RPMI7951 (cell line): Measurements from ENCODE around the gene LARGE2. TPM values are rescaled to one million over a fixed set of nuclear protein-coding genes. Genes with fewer than 3 reads are reported as not detected.

ENCODE experiments used
- DNase-seq: peaks from one replicate; pipeline ENCODE4 v3.0.0-alpha.2; 2012; ENCODE audit warnings: low read depth
- total RNA-seq: library from RNA; depleted of rRNA; stranded (reverse); fragments of >200 nt; shearing (Covaris generic); gene quantifications from 2 replicates; pipeline ENCODE4 v1.2.3, GENCODE V29; 2014

LARGE2 gene
- total RNA-seq, 1 experiment from 2014 or later = 0.12 TPM

DNA sequence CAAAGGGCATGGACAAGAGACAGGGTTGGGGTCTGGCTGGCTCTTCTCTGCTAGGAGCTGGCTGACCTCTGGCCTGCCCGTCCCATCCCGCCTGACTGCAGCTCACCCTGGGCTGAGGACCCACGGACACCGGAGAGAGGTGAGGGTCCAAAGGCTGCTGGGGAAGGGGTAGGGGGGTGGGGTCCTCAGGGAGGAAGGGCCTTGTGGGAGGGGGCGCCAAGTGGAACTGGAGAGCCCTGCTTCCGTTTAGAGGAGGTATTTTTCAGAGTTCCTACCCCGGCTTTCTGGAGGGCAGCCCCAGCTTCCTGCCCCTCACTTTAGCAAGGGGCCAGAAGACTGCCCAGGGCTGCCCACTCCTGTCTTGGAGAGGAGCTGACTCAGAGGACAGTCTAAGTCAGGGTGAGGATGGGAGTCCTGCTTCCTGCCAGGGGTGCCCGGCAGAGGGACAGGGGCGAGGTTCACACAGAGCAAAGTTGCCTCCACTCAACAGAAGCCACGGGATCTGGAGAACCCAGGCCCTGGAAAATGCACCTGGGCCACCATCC lies 7.1 kb downstream of the LARGE2 start:
- DNase-seq = no peak

DNA sequence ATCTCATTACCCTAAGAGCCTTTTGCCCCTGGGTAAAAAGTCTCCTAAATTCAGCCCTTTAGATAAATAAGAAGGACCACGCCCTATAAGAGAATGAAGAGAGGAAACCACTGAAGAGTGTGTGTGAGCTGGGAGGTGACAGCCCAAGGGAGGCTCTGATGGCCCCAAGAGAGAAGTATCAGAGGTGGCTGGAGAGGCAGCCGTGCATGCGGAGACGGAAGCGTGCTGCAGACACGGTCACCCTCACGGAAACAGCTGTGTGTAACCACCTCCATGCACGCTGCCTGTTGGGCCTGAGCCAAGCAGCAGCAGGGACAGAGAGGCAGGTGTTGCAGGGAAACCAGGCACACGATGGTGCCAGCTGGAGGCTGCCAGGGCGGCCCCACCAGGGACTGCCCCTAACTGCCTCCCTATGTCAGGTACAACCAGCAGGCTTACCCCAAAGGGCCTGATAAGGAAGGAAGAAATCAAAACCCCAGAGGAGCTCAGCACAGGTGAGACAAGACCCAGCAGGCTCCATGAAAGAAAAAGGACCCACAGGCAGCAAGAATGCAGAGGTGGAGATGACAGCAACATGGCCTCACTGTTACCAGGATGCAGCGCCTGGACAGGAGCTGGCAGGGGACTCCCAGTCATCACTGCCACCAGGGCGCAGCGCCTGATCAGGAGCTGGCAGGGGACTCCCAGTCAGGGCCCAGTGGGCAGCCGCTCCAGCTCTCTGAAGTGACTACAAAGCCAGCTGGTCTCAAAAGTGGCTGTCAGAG lies 7.8 kb downstream of the LARGE2 start:
- DNase-seq = no peak

DNA sequence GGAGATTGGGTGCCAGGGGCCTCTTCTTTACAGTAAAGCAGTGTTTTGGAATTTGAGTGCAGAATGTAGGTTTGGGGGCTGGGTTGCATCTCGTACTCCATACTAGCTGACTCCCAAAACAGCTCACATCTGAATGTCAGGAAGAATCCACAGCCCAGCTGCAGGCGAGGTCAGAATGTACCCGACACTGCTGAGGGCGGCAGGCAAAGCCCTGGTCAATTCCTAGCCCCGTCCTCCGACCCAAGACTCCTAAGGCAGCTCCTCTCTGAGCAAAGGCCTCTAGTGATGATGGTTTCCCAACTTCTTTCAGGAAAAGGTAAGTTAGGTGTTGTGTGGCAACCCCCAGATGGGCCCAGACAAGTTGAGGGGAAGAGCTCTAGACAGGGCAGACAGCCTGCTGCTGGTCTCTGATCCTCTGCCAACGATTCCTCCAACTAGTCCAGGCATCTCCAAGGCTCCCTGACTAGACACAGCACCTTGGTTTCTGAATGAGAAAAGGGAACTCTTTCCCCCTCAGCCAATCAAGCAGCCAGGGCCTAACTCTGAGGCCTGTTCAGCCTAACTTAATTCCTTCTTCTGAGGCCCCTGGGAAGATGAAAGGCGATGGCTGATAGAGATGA lies 8.6 kb downstream of the LARGE2 start:
- no peak for DNase-seq

DNA sequence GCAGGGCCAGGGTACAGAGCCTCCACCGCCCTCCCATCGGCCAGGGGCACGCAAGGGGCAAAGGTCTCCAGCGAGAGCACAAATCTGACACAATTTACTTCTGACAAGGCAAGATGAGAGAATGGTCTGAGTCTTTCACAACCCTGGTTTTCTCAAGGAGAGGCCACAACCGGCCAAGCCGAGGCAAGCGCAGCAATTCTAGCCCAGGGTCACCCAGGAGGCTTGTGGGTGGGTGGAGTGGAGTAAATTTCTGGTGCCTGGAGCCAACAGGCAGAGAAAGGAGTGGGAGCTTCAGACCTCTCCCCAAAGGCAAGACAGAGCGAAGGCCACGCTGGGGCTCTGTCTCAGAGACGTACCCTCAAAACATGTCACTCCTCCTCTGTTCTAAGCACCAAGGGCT lies 9.3 kb downstream of the LARGE2 start:
- DNase-seq = no peak

DNA sequence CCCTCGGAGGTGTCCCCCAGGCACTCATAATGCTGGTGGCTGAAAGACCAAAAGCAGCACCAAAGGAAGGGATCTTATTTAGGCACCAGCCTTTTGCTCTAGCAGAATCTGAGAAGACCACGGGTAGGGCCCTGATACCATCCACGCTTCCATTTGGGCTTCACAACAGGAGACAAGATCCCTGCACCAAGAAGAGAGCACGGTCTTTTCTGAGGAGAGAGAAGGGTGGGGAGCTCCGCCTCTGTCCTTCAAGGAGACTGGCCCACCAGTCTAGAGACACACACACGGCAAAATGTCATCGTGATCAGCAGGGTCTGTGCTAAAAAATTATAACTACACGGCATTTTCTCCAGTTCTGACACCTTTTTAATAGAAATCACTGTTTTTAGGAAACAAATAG lies 9.8 kb downstream of the LARGE2 start:
- DNase-seq = no peak

DNA sequence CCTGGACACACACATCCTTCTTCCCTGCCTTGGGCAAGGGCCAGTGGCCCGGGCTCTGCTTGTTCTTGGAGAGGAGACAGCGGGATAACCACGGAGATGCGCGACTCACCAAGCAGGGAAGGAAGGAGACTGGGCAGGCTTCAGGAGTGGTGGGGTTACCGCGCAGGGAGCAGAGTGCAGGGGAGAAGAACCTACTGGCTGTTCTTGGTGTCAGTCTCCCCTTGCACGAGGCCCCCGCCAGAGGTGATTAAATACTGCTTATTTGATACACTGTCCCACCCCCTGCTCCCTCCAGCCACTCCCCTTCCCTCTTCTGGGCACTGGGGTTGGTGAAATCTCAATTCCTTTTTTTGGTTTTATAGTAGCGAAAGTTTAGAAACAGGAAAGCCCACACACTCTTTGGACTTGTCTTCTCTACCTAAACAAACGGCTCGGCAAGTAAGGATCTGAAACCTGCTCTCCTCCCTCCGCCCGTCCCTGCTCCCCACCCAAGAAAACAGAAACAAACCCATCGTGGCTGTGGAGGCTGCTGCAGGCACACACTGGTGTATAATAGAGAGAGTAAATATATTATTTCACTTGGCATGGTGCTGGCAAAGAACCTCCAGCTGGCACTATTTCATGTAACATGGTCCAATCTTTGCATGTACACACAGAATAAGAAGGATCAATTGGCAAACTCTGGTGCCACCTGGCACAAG lies 10.8 kb downstream of the LARGE2 start:
- DNase-seq = peak; percentile 38

DNA sequence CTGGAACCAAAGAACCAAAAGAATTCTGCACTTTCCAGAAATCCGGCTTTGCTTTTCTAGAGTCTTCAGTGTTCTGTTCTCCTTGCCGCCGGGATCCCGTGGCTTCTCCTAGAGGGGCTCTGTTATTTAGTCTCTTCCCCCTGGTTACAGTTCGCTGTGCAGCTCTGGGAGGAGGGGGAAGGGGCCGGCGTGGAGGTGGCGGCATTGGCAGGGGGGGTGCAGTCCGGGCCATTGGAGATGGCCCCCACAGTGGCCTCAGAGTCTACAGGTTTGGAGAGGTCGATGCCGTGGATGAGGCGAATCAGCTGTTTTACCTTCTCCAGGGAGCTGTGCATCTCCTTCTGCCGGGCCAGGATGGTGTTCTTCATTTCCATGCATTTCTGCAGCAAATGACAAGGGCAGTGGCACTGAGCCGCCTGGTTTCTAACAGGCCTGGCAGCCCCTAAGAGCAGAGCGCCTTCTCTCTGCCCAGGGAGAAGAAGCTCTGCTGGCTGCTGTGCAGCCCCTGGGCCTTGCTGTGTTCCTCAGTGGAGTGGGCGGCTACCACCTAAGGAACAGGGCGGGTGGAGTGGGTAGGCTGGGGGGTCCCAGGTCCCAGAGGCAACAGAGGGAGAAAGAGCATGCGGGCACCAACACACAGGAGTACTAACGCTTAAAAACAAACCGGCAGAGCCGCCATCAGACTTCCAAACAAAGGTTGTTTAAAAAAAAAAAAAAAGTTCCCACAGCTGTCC lies 11.6 kb downstream of the LARGE2 start:
- no peak for DNase-seq

DNA sequence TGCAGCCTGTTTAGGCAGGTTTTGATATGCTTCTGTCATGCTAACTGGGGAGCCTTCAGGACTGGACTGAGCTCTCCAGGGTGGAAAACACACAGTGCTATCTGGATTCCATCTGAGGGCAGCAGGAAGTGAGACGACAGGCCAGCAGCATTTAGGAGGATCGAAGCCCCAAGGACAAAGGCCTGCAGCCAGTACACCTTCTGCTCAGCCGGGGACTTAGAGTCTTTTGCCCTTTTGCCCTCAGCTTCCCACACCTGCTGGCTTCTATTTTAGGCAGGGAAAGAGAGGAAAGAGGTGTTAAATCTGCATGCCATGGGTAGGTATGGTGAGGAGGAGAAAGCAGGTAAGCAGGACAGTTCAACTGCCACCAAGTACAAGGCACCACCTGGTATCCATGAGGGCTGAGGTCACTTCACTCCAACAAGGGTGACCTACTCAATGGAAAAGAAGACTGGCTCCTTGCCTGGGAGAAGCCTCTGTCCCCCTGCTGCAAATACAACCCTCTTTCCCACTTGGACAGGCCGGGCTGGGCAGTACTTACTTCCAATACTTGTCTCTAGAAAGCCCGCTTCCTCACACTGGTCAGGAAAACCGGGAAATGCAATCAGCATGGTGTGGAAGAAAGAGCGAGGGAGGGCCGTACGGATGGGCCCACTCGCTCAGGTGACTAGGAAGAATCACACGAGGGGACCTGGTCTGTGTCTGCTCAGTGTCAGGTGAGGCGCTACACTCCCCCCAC lies 12.3 kb downstream of the LARGE2 start:
- DNase-seq = no peak

DNA sequence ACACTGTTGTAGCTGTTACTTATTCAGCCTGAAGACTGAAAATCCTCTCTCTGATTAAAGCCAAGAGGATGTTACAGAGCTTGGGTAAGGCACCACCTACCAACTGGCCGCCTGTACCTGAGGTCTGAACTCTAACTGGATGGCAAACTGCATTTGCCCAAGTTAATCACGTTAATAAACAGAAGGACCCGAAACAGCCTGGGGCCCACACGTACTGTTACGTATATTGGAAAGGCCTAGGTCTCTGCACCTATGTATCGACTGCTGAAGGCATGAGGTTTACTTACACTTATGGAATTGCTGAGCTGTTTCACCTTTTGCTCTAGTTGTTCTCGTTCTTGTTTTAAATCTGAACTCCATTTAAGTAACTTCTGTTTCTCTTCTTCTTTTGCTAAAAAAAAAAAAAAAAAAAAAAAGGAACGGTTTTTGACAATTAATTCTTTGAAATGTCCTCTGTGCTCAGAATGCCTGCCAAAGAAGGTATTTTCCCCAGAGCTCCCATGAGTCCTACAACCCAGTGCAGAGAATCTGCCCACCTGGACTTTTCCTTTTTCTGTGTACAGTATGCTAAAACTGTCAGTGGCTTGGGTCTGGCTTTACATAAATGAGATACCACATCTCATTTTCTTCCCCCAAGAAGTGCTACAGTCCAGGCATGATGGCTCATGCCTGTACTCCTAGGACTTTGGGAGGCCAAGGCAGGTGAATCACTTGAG lies 13.1 kb downstream of the LARGE2 start:
- no peak for DNase-seq

DNA sequence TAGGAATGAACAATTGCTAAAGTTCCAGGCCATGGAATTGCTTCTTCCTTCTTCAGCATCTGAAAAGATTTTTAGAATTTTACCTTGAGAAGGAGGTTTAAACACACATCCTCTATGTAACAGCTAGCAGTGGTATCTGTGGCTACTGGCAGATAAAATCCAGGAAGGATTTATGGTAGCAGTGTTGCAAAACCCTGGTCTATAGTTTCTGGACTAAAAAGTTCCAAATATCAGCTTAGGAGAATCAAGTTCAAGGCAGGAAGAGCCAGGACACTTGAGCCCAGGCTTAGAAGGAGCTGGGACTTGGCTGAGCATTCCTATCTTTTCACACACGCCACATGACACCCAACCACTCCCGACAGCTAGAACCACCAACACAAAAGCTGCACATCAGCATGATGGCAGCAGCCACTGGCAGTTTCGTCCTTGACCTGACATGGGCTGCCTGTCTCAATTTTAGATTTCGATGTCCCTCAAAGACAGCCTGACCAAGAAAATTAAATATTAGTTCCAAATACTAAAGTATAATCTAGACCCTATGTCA lies 14.1 kb downstream of the LARGE2 start:
- no peak for DNase-seq

DNA sequence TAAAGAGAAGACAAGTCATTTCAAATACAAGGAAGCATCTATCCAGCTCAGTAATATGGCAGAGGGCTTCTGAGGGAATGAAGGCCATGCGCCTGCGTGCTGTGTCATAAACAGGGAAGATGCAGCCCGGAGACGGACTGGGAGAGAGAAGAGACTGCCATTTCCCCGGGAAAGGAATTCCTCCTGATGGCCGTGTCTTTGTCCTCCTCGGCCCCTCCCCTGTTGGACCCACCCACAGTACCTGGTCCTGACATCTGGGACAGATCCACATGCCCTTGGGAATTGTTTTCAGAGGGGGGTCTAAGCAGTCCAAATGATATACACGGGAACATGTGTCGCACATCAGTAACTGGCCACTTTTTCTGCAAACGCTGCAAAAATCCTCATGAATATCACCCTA lies 15.5 kb downstream of the LARGE2 start:
- DNase-seq = no peak

DNA sequence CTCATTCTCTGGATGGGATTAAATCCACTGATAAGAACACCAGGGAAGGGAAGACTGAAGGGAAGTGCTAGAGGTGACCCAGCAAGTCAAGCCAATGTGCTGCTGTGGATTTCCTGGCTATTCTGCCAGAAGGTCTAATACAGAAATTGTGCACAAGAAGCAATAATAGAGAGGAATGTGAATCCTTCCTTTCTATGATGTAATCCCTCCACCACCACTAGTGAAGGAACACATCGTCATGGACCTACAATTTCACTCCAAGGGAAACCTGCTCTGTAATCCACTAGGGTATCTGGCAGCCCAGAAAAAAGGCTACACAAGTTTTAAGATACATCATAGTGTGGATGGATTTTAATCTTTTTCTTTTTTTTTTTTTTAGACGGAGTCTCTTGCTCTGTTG lies 17.4 kb downstream of the LARGE2 start:
- DNase-seq = no peak

DNA sequence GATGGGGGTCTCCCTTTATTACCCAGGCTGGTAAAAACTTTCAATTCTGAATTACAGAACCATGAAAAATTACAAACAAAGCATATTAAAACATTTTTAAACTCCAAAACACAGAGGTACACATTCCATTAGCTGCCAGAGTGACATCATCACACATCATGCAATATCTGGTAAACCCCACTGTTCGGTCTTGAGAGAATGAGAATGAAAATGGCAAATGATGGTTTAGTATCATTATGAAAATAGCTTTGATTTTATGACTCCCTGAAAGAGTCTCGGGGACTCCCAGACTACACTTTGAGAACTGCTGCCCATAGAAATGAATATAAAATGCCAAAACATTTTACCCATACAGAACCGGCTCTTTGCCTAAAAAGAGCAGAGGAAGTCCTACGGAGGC lies 18.8 kb downstream of the LARGE2 start:
- no peak for DNase-seq

DNA sequence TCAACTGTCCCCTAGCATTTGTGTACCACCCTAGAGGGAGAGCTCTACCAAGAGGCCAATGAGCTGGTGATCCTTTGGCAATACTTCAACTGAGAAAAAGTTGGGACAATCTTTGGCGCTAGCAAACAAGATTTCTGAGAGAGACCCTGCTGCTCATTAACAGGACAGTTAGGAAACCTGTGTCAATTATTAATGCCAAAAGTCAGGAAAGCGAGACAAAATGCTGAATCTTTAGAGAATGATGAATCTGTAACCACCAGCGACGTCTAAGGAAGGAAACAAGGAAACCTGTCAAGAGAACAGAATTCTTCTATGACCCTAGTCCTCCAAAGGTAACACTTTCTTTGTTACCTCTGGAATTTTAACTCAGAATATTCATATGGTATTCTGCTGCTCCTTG lies 19.9 kb downstream of the LARGE2 start:
- no peak for DNase-seq

DNA sequence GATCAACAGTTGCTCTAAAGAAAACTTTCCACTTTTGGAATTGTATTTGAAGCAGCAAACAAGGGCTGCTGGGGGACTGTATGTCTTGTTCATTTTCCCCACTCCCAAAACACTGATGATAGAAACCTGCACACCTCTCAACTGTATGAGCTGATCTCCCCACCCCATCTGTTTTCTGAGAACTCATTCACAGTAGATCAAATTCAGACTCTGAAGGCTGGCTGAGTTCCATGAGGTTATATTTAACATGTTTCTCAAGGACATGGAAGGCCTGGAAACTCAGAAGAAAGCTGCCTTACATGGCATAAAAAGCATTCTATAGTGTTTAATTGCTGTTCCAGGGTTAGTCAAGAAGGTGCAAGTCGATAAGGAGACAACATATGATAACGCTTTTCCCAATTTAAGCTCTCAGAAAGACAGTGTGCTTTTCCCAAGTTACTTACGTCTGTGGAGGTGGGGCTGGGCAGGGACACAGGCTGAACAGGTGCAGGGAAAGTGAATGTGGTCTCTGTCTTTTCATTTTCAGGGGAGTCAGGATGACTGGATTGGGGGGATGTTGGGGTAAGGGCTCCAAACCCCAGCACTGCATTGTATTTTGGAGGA lies 23.0 kb downstream of the LARGE2 start:
- DNase-seq = no peak

DNA sequence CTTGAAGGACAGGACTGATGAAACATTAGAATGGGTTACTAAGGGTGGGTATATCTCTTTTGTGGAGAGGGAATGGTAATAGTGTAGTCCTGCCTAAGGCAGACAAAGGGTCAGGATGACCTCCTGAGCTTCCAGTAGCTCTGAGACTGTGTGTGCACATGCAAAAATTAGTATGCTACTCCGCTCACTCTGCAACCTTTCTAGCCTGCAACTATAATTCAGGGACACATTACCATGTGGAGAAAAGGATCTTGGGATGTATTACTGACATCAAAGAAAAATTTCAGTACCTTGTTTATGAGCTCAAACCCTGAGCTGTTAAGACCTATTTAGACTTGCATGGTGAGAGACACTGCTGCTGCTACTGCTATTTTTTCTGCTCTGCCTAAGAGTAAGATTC lies 25.4 kb downstream of the LARGE2 start:
- DNase-seq = no peak

DNA sequence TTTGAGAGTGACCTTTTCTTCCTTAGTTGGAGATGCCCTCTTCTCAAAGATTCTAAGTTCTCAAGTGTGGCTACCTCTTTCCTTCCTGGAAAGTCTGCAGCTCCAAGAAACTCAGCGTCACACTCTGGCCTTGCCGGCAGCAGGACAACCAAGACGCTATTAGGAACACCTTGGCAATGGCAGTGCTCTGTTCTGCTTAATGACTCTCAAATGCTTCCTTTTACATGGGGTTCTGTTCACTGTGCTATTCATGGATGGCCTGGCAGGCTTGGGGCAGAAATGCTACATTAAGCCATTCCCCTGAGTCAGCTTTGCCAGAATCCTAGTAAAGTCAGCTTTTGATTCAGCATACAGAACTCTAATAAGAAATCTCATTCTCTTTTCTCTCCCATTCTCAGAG lies 25.9 kb downstream of the LARGE2 start:
- no peak for DNase-seq

DNA sequence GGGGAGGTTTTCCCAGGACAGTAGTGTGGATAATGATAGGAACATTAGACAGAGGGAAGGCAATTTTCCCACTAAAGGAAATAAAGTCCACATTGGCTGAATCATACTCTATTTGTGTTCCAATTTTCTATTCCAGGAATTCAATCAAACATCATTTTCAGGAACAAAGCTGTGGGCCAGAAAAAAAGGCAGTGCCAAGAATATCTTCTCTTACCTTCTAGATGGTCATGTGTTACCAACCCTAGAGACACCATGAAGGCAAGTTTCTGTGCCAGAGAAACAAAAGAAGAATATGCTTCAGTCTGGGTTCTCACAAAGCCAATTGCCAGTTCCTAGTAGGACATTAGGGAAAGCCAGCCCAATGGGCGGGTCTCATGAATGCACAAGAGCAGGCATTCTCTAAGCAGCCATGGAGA lies 27.5 kb downstream of the LARGE2 start:
- no peak for DNase-seq

DNA sequence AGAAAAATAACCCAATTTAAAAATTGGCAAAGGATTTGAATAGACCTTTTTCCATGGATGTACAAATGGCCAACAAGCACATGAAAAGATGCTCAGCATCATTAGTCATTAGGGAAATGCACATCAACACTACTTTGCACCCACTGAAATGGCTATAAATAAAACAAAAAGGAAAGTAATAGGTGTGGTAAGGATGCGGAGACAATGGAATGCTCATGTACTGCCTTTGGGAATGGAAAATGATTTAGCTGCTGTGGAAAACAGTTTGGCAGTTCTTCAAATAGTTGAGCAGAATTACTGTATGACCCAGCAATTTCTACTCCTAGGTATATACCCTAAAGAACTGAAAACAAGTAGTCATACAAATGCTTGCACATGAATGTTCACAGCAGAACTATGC lies 37.4 kb downstream of the LARGE2 start:
- peak; percentile 22 for DNase-seq
